Left lung (tissue), 10 donors: ENCODE data around the gene DSCAM. TPM values are rescaled to one million over a fixed set of nuclear protein-coding genes. Genes with fewer than 3 reads are reported as not detected.

ENCODE experiments used
- ATAC-seq: fragments of 200-7000 bp; cut with Tn5 transposase; one replicate; pipeline ENCODE4 v1.9.1; 2020; ENCODE audit warnings: moderate library complexity
- DNase-seq, 4 donors: peaks; one replicate each; pipeline ENCODE4 v3.0.0-alpha.2; 2013 to 2020
- H3K27ac ChIP-seq, 2 donors: fragments of 200-600 bp; sonication (generic) in 1 of 2; one replicate each; pipeline versions ENCODE4 v1.5.0 to v1.8.0; 2020 to 2021
- H3K27me3 ChIP-seq, 2 donors: fragments of 200-600 bp; sonication (generic) in 1 of 2; one replicate each; pipeline versions ENCODE4 v1.5.0 to v1.8.0; 2020 to 2021
- H3K36me3 ChIP-seq, 2 donors: fragments of 200-600 bp; sonication (generic) in 1 of 2; one replicate each; pipeline versions ENCODE4 v1.5.0 to v1.8.0; 2020 to 2021
- H3K4me1 ChIP-seq, 2 donors: fragments of 200-600 bp; one replicate each; pipeline ENCODE4 v1.8.0; 2021
- H3K4me3 ChIP-seq, 2 donors: fragments of 200-600 bp; sonication (generic) in 1 of 2; one replicate each; pipeline versions ENCODE4 v1.5.0 to v1.8.0; 2020 to 2021; ENCODE audit warnings: mild to moderate bottlenecking in 1 of 2
- H3K9me3 ChIP-seq, 2 donors: fragments of 200-600 bp; sonication (generic) in 1 of 2; one replicate each; pipeline versions ENCODE4 v1.5.0 to v1.8.0; 2020 to 2021
- intact Hi-C, 2 donors: fragments of 100-400 bp; cut with DNase I; formaldehyde crosslinking; loops; one replicate each; pipeline versions ENCODE4 v1.11.2 to v1.14.2; 2022
- polyA plus RNA-seq, 6 donors: library from polyadenylated mRNA; unstranded; fragments of 120-200 nt; gene quantifications; one replicate each; pipeline ENCODE4 v1.2.1, GENCODE V29; 2013; ENCODE audit not compliant: insufficient read length in 6 of 6
- total RNA-seq, 2 donors: library from RNA; stranded (reverse); fragmentation: NEBNext Ultra II Directional; extraction: Animal tissue kit (Norgen Biotek cat#: 25700); gene quantifications; one replicate each; pipeline ENCODE4 v1.2.1, GENCODE V29; 2021
- TF ChIP-seq, protein P1 (sequence below), 2 donors: fragments of 200-600 bp; sonication (generic) in 1 of 2; IDR thresholded peaks; one replicate each; pipeline versions ENCODE4 v1.5.0 to v1.8.0; 2021; ENCODE audit warnings: antibody characterized with exemption in 2 of 2
- donor health status: DM: no; HTN: yes; CAD: no.
- donor health status: DM: no; HTN: no; CAD: no.

DSCAM gene
- total and polyA plus RNA-seq, 8 donors = 0.03 to 0.24 (median 0.07) TPM; not detected in 1

DNA sequence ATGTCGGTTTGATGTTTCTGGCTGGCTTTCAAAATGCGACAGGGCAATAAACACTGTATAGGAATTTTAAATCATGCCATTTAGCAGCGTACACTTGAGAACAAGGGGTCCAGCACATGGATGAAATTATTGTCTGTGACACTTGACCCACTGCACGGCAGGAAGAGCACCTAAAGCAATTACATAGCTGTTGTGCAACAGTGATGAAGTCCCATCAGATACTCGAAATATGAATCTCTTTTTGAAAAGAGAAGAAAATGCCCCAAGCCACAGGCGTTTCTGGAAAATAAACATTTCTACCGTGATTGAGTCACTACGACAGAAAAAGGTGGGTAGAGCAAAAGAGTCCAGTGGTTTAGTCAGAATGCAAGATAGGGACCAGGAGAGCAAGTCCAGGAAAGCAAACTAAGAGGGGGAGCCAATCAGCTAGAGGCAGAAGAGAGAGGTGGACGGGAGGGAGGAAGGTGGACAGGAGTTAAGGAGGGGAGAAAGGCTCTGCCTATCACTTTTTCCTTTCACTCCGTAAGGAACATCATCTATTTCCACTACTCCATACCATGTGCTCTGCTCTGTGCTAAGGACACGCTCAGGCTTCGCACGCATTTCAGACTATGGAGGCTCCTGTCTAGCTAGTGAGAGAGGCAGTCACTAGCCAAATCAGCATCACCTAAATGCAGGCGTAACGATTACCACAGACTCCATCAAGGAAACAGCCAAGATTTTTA is 6.4 kb downstream of the DSCAM start:
- intact Hi-C loops = no loop called here
- Histone ChIP-seq H3K27ac (no peak overlapping the region), H3K9me3 (no peaks in the 10 kb centered on the region), H3K36me3 (no peaks in the 10 kb centered on the region), H3K4me3 (no peak overlapping the region), H3K4me1 (no peaks in the 10 kb centered on the region), H3K27me3 (peaks cover 11 to 56% of the 10 kb centered on the region in 2 donors)
- TF ChIP-seq, protein P1, sequence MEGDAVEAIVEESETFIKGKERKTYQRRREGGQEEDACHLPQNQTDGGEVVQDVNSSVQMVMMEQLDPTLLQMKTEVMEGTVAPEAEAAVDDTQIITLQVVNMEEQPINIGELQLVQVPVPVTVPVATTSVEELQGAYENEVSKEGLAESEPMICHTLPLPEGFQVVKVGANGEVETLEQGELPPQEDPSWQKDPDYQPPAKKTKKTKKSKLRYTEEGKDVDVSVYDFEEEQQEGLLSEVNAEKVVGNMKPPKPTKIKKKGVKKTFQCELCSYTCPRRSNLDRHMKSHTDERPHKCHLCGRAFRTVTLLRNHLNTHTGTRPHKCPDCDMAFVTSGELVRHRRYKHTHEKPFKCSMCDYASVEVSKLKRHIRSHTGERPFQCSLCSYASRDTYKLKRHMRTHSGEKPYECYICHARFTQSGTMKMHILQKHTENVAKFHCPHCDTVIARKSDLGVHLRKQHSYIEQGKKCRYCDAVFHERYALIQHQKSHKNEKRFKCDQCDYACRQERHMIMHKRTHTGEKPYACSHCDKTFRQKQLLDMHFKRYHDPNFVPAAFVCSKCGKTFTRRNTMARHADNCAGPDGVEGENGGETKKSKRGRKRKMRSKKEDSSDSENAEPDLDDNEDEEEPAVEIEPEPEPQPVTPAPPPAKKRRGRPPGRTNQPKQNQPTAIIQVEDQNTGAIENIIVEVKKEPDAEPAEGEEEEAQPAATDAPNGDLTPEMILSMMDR (IDR thresholded peaks at IDR 0.05) = no peak
- ATAC-seq (no peak), DNase-seq (no peak)

GRCh38 chr21:40839521-40839920 is 7.4 kb downstream of the DSCAM start:
- Histone ChIP-seq H3K4me3 (no peak overlapping the region), H3K27me3 (peaks cover under 1 to 45% of the 10 kb centered on the region in 2 donors), H3K9me3 (no peaks in the 10 kb centered on the region), H3K36me3 (no peaks in the 10 kb centered on the region), H3K4me1 (no peaks in the 10 kb centered on the region), H3K27ac (no peak overlapping the region)
- no peak for ATAC-seq
- TF ChIP-seq, protein P1 (IDR thresholded peaks at IDR 0.05) = no peak
- intact Hi-C loops = no loop called here
- no peak for DNase-seq

GRCh38 chr21:40837456-40837855 is 9.5 kb downstream of the DSCAM start:
- H3K4me3 ChIP-seq = no peak overlapping the region
- H3K4me1 ChIP-seq = no peaks in the 10 kb centered on the region
- ATAC-seq (no peak), DNase-seq (no peak)
- peaks cover 0 to 37% of the 10 kb centered on the region in 2 donors for H3K27me3 ChIP-seq
- no peaks in the 10 kb centered on the region for H3K9me3 ChIP-seq
- intact Hi-C loops = no loop called here
- H3K36me3 ChIP-seq = no peaks in the 10 kb centered on the region
- TF ChIP-seq, protein P1 (IDR thresholded peaks at IDR 0.05) = no peak
- no peak overlapping the region for H3K27ac ChIP-seq

GRCh38 chr21:40835184-40835694 is 11.7 kb downstream of the DSCAM start:
- H3K27ac ChIP-seq = no peak overlapping the region
- ATAC-seq = no peak
- no peaks in the 10 kb centered on the region for H3K9me3 ChIP-seq
- intact Hi-C loops = no loop called here
- peaks cover 0 to 15% of the 10 kb centered on the region in 2 donors for H3K27me3 ChIP-seq
- TF ChIP-seq, protein P1 (IDR thresholded peaks at IDR 0.05) = no peak
- no peaks in the 10 kb centered on the region for H3K36me3 ChIP-seq
- H3K4me3 ChIP-seq = no peak overlapping the region
- H3K4me1 ChIP-seq = no peaks in the 10 kb centered on the region
- no peak for DNase-seq

GRCh38 chr21:40833184-40833583 is 13.8 kb downstream of the DSCAM start:
- DNase-seq (no peak), ATAC-seq (no peak)
- Histone ChIP-seq H3K9me3 (no peaks in the 10 kb centered on the region), H3K36me3 (no peaks in the 10 kb centered on the region), H3K4me3 (no peak overlapping the region), H3K27ac (no peak overlapping the region), H3K4me1 (no peaks in the 10 kb centered on the region), H3K27me3 (peaks cover 0 to 11% of the 10 kb centered on the region in 2 donors)
- TF ChIP-seq, protein P1 (IDR thresholded peaks at IDR 0.05) = no peak
- intact Hi-C loops = no loop called here
